ENCODE results near the gene ZNF333. TPM values are rescaled to one million over a fixed set of nuclear protein-coding genes. Genes with fewer than 3 reads are reported as not detected.
A peak's percentile ranks its signal among the peaks of the same experiment; 100 is the strongest.

ZNF333 gene
- total RNA-seq, 1 donor from 2014 or later: 26.2 TPM

- DNase-seq: no peak
- ATAC-seq (ENCODE audit: low read depth): no peak
- H3K4me3 Mint-ChIP-seq: no peak overlapping the region
- H3K27ac Mint-ChIP-seq: no peak overlapping the region
- no peak for TF ChIP-seq CTCF (IDR thresholded peaks at IDR 0.05)
- CTCF ChIA-PET: interaction anchor here (1.9 to 3.8 kb wide), 2 partner anchors 8 to 103 kb away, joined by 7 to 40 read pairs; no protein-coding TSS in a partner anchor
- POLR2A ChIA-PET: no interaction called here
- H3K36me3 Mint-ChIP-seq (ENCODE audit: low read depth): no peaks in the 10 kb centered on the region
- H3K9me3 Mint-ChIP-seq: no peaks in the 10 kb centered on the region
- intact Hi-C loops (cut with micrococcal nuclease): no loop called here
- H3K4me1 Mint-ChIP-seq: peaks cover 25% of the 10 kb centered on the region
- H3K27me3 Mint-ChIP-seq: no peaks in the 10 kb centered on the region
These were observed 12.4 kb upstream of the ZNF333 start for GRCh38 chr19:14677464-14677863.

- Mint-ChIP-seq H3K36me3 (ENCODE audit: low read depth) (no peaks in the 10 kb centered on the region), H3K27ac (no peak overlapping the region), H3K27me3 (no peaks in the 10 kb centered on the region), H3K4me3 (no peak overlapping the region), H3K9me3 (no peaks in the 10 kb centered on the region), H3K4me1 (peaks cover 21% of the 10 kb centered on the region)
- no peak for TF ChIP-seq CTCF (IDR thresholded peaks at IDR 0.05)
- CTCF ChIA-PET: no interaction called here
- DNase-seq (no peak), ATAC-seq (ENCODE audit: low read depth) (no peak)
- POLR2A ChIA-PET: no interaction called here
- intact Hi-C loops (cut with micrococcal nuclease): no loop called here
These were observed 11.6 kb upstream of the ZNF333 start for GRCh38 chr19:14678199-14678598.

GRCh38 chr19:14682084-14682483, 7.8 kb upstream of the ZNF333 start:
- no peak for ATAC-seq (ENCODE audit: low read depth)
- Mint-ChIP-seq H3K9me3 (no peaks in the 10 kb centered on the region), H3K4me3 (no peak overlapping the region), H3K4me1 (peaks cover 28% of the 10 kb centered on the region), H3K36me3 (ENCODE audit: low read depth) (no peaks in the 10 kb centered on the region), H3K27ac (no peak overlapping the region), H3K27me3 (no peaks in the 10 kb centered on the region)
- intact Hi-C loops (cut with micrococcal nuclease): no loop called here
- ChIA-PET POLR2A (no interaction called here), CTCF (interaction anchor here (2.3 kb wide), 1 partner anchor 108 kb away, joined by 8 read pairs; no protein-coding TSS in a partner anchor)
- DNase-seq: no peak
- TF ChIP-seq CTCF (IDR thresholded peaks at IDR 0.05): no peak

GRCh38 chr19:14683439-14683838, 6.4 kb upstream of the ZNF333 start:
- Mint-ChIP-seq H3K27me3 (no peaks in the 10 kb centered on the region), H3K27ac (no peak overlapping the region), H3K36me3 (ENCODE audit: low read depth) (no peaks in the 10 kb centered on the region), H3K4me3 (no peak overlapping the region), H3K4me1 (peaks cover 28% of the 10 kb centered on the region), H3K9me3 (no peaks in the 10 kb centered on the region)
- DNase-seq: no peak
- no peak for TF ChIP-seq CTCF (IDR thresholded peaks at IDR 0.05)
- intact Hi-C loops (cut with micrococcal nuclease): loop anchor here (1.0 kb wide), 1 partner anchor 9 kb away; the partner anchor contains the start of gene ADGRE3
- ChIA-PET CTCF (interaction anchor here (0.7 to 11.0 kb wide), 4 partner anchors 8 to 127 kb away, joined by 3 to 510 read pairs (median 28); partner anchors contain the start of genes ADGRE3 and NDUFB7), POLR2A (interaction anchor here (1.2 to 8.4 kb wide), 4 partner anchors 9 to 110 kb away, joined by 3 to 208 read pairs (median 6); partner anchors contain the start of genes ADGRE3 and NDUFB7)
- ATAC-seq (ENCODE audit: low read depth): peak; percentile 25

GRCh38 chr19:14686411-14686810, 3.4 kb upstream of the ZNF333 start:
- H3K4me3 Mint-ChIP-seq: no peak overlapping the region
- intact Hi-C loops (cut with micrococcal nuclease): loop anchor here (1.0 kb wide), 1 partner anchor 112 kb away; no protein-coding TSS in a partner anchor
- peaks cover 2% of the 10 kb centered on the region for H3K36me3 Mint-ChIP-seq (ENCODE audit: low read depth)
- TF ChIP-seq CTCF (IDR thresholded peaks at IDR 0.05): no peak
- H3K4me1 Mint-ChIP-seq: peaks cover 51% of the 10 kb centered on the region
- no peaks in the 10 kb centered on the region for H3K27me3 Mint-ChIP-seq
- H3K9me3 Mint-ChIP-seq: no peaks in the 10 kb centered on the region
- POLR2A ChIA-PET: interaction anchor here (0.5 to 8.4 kb wide), 13 partner anchors 10 to 168 kb away, joined by 3 to 208 read pairs (median 5); partner anchors contain the start of genes ADGRE2, ADGRE3, DNAJB1 and NDUFB7
- DNase-seq (no peak), ATAC-seq (ENCODE audit: low read depth) (no peak)
- H3K27ac Mint-ChIP-seq: peak overlapping the region; percentile 36
- CTCF ChIA-PET: interaction anchor here (0.6 to 11.0 kb wide), 21 partner anchors 9 to 202 kb away, joined by 3 to 510 read pairs (median 5); partner anchors contain the start of genes ADGRE3 and NDUFB7

All from activated B cell treated with CpG ODN at 0.5 μM for 24 hours (primary cell).